ENCODE measurements around the gene IMPA2. TPM values are rescaled to one million over a fixed set of nuclear protein-coding genes. Genes with fewer than 3 reads are reported as not detected.

Gene IMPA2
- total and polyA plus RNA-seq, 2 of the 4 experiments (the other 2 are of a cell fraction), result 5.4 to 5.5 TPM

DNA sequence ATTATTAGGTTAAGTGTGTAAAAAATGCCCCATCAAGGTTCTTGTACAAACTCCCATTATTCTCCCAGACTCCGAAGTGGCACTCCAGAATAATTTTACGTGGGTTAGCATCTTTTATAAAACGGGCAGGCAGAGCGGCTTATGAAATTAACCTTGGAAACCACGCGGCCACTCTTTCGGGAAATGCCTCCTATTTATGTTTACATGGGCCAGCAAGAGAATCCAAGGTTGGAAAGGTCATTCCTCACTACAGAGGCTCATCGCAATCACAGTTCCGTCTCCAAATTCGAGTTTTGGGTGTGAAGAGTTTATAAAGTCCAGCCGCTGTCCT is 1.2 kb upstream of the IMPA2 start:
- peak overlapping the region; percentile 48; the same call in 2 of the 3 replicates for H2BK15ac ChIP-seq (ENCODE audit: low read depth, low read length)
- H4K8ac ChIP-seq (ENCODE audit: low read depth in 2 of 2, low read length in 2 of 2), result peak overlapping the region; percentile 72 to 93
- peak overlapping the region; percentile 81 for H4K91ac ChIP-seq (ENCODE audit: insufficient read depth, low read depth, low read length)
- H3K79me1 ChIP-seq (ENCODE audit: low read depth in 1 of 2, low read length in 2 of 2), result peaks cover 5 to 9% of the 10 kb centered on the region in 2 experiments; a peak in 2 of 4 replicates
- in situ Hi-C loops (cut with MboI; ENCODE audit: low sequenced_read_pairs), result no loop called here
- CTCF ChIA-PET, result interaction anchor here (1.1 to 1.3 kb wide), 3 partner anchors 28 to 66 kb away, joined by 3 to 7 read pairs (median 3); no protein-coding TSS in a partner anchor
- peak overlapping the region; percentile 59 for H3K14ac ChIP-seq (replicated peaks; ENCODE audit: low read depth, low read length)
- ATAC-seq (ENCODE audit: low read depth) (no peak), DNase-seq (peak; percentile 13)
- H3K27ac ChIP-seq (ENCODE audit: insufficient read depth, low read length), result peak overlapping the region; percentile 76
- peak overlapping the region; percentile 42 for H2BK120ac ChIP-seq (ENCODE audit: low read depth, low read length)
- H2BK5ac ChIP-seq (ENCODE audit: low read depth, low read length, poor library complexity, severe bottlenecking), result peak overlapping the region; percentile 66
- H2AK5ac ChIP-seq (ENCODE audit: low read depth, low read length), result peak overlapping the region; percentile 0; the same call in 1 of the 2 replicates
- POLR2A ChIA-PET (ENCODE audit: unreplicated experiment), result no interaction called here
- intact Hi-C loops (cut with micrococcal nuclease), result loop anchor here (2.0 to 5.0 kb wide), 2 partner anchors 57 to 129 kb away; partner anchors contain the start of gene CHMP1B
- no peaks in the 10 kb centered on the region for H3K27me3 ChIP-seq (ENCODE audit: control insufficient read depth, insufficient read depth, low read length)
- H3K56ac ChIP-seq (ENCODE audit: extremely low read depth, insufficient read depth, low read length), result peak overlapping the region; percentile 86
- H3K4me3 ChIP-seq (ENCODE audit: insufficient read depth, low read depth, low read length), result peak overlapping the region; percentile 46
- peaks cover 7% of the 10 kb centered on the region for H3K4me1 ChIP-seq (ENCODE audit: control insufficient read depth, insufficient read depth, low read length)
- H3K36me3 ChIP-seq (ENCODE audit: control insufficient read depth, insufficient read depth, low read length), result no peaks in the 10 kb centered on the region
- no peaks in the 10 kb centered on the region for H4K20me1 ChIP-seq (ENCODE audit: insufficient read depth, low read length)
- peak overlapping the region; percentile 96 for H2AFZ ChIP-seq (replicated peaks; ENCODE audit: low read length, poor library complexity)
- peak overlapping the region; percentile 80 for H4K5ac ChIP-seq (ENCODE audit: low read depth, low read length)
- dilution Hi-C loops (cut with HindIII; ENCODE audit: low sequenced_read_pairs, unreplicated experiment), result no loop called here
- peak overlapping the region; percentile 85 for H3K23ac ChIP-seq (ENCODE audit: low read depth, low read length)
- H3K18ac ChIP-seq (ENCODE audit: low read depth, low read length), result peak overlapping the region; percentile 83
- H3K4ac ChIP-seq (ENCODE audit: low read depth, low read length), result peak overlapping the region; percentile 73
- no TSS peak for BruUV-seq (replicated peaks)
- H2AK9ac ChIP-seq (replicated peaks; ENCODE audit: low read depth, low read length, poor library complexity), result peak overlapping the region; percentile 83
- peak overlapping the region; percentile 90 for H3K4me2 ChIP-seq (ENCODE audit: low read depth, low read length)
- no CpG with 5 or more reads among the region's 11 CpGs for WGBS, 2 experiments (ENCODE audit: extremely low coverage in 2 of 2, insufficient read length in 1 of 2)
- no peak overlapping the region; the same call in 1 of the 2 replicates for H2BK20ac ChIP-seq (ENCODE audit: low read depth, low read length)
- H3K9me1 ChIP-seq (ENCODE audit: insufficient read depth, low read length), result 0 out of 2 replicates have a peak, but pooled peaks cover 6% of the 10 kb centered on the region
- TF ChIP-seq RAD21 (IDR thresholded peaks at IDR 0.05; ENCODE audit: low read length) (no peak), BHLHE40 (IDR thresholded peaks at IDR 0.05; ENCODE audit: low read depth, low read length) (no peak), SMC3 (IDR thresholded peaks at IDR 0.05; ENCODE audit: low read depth, low read length) (no peak)
- H3K9ac ChIP-seq (ENCODE audit: low read depth, low read length), result peak overlapping the region; percentile 66
- H3K9me3 ChIP-seq (ENCODE audit: control insufficient read depth, insufficient read depth, low read length), result no peaks in the 10 kb centered on the region
